Measurements from ENCODE around the gene DGKD.
"Not testable (repeated sequence)": the region's sequence is repeated elsewhere in the genome, so short reads cannot be mapped to it uniquely, and the experiment has no call there.

DGKD gene

DNA sequence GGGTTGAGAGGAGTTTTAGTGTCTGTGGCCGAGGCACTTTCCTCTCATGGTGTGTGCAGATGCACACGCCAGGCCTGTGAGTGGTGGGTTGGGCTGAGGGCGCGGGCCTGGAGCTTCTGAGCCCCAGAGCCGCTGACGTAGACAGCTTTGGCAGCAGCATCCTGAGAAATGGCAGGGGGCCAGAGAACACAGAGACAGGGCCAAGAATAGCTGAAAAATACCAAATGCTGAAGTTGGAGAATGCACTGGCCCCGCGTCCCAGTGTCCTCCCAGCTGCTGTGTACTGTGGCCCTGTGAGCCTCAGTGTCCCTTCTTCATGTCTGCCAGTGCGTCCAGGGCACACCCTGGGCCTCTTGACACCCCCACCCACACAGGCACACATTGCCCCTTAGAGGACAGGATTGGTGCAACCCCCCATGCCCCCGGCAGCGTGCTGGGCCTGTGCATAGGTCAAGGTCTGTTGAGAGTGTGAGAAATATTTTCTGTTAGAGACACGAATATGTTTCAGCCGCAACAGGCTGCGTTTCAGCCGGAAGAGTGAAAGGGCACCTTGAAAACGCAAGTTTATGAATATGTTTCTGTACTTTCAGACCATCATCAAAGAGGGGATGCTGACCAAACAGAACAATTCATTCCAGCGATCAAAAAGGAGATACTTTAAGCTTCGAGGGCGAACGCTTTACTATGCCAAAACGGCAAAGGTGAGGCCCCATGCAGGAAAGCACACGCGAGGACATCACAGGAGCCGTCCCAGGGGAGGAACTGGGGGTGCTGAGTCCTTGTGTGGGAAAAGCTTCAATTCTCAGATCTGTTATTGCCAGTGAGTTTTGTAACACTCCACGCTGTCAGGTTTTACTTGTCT lies 33.6 kb downstream of the DGKD start:
- DNase-seq: no peak

GRCh38 chr2:233389601-233390125 lies 35.4 kb downstream of the DGKD start:
- no peak for DNase-seq

- no peak for DNase-seq
These were observed 41.4 kb downstream of the DGKD start for GRCh38 chr2:233395687-233396086.

DNA sequence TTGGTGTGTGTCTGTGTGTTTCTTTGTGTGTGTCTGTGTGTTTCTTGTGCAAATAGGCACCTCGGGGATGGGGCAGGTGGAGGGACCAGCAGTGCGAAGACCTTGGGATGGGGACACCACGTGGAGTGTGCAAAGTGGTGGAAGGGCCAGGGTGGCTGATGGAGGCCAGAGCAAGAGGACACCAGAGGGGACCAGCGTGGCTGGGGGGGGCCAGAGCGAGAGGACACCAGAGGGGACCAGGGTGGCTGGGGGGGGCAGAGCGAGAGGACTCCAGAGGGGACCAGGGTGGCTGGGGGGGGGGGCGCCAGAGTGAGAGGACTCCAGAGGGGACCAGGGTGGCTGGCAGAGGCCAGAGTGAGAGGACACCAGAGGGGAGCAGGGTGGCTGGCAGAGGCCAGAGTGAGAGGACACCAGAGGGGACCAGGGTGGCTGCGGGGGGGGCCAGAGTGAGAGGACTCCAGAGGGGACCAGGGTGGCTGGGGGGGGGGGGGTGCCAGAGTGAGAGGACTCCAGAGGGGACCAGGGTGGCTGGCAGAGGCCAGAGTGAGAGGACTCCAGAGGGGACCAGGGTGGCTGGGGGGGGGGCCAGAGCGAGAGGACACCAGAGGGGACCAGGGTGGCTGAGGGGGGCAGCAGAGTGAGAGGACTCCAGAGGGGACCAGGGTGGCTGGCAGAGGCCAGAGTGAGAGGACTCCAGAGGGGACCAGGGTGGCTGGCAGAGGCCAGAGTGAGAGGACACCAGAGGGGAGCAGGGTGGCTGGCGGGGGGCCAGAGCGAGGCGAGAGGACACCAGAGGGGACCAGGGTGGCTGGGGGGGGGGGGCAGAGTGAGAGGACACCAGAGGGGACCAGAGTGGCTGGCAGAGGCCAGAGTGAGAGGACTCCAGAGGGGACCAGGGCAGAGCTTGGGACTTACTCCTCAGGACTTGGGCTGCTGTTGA lies 42.7 kb downstream of the DGKD start:
- not testable (repeated sequence) for DNase-seq

DNA sequence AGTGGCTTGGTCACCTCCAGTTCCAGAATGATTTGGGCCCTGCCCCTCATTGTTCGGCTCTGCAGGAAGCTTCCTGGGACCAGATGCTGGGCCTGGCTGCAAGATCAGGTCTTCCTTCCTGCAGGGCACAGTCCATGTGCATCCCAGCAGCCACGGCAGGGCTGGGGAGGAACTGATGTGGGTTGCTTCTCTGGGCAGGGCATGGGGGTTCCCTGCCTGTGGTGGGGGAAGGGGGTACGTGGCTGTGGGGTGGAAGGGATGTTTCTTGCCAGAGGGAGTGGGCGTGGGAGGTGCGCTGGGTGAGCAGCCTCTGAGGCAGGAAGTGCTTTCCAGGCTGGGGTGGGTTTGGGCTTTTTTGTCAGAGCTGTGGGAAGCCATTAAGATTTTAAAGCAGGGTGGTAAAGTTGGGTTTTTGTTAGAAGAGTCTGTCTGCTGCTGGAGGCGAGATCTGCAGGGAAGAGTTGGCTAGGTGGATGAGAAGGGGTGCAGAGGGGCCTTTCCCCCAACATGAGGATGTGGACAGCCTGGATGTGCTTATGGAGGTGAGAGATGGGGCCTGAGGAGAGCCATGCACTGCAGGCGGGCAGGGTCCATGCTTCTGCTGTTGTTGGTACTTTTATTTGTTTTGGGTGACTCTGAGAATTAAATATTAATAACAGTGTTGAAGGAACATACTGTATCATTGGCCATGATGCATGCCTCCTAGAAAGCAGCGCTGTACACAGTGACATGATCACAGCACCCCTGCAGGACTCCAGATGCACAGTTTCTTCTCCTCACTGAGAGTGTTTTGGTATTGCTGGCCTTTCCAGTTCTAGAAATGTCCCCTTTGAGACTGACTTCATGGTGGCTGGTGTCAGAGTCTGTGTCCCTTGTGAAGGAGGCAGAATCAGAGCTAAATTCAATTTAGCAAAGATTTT lies 45.3 kb downstream of the DGKD start:
- peak in 1 of 2 donors; percentile 70 for DNase-seq

DNA sequence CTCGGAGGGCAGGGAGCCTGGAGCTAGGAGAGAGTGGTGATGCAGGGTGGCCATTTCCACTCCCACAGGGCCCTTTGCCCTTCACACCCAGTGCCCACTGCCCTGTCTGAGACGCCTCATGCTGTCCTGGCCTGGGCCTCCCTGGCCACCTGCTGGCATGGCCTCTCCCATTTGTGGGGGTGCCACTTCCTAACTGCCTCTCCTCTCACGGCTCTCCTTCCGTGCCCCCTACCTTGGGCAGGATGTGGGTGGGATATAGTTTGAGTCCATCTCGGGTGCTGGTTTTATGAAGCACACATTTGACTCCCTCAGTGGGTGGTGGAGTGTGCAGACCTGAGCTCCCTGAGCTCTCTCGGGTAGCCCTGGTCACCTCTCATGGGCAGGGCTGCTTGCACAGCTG lies 46.0 kb downstream of the DGKD start:
- no peak for DNase-seq

DNA sequence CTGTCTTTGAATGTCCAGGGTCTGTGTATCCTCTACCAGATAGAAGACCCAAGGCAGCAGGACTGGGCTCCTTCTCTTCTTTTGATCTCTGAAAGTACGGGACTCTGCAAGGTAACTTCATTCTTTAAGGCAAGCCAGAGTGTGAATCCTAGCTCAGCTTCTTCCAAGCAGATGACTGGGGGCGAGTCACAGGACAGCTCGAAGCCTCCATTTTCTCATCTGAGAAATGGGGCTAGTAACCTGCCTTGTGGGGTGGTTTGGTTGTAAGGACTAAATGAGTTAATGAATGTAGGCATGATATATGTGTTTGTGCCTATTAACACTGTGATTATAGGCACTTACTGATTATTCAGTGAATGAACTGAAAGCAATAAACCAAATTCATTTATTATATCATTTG lies 46.7 kb downstream of the DGKD start:
- DNase-seq: no peak

DNA sequence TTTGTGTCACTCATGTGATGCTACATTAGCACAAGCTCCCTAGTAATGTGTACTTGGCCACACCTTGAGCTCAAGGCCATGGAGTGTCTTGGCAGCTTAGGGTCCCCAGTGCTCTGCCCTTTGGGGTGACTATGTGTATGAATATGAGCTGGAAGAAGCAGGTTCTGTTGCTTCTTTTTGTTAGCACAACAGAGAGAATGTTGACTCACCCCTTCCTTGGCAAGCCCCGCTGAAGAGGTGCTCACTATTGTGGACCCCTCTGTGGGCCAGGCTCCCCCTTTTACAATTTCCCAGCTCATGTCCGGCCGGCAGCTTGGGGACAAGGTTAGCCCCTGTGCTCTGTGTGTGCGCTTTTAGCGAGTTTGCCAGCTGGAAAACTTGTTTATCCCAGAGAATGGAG lies 48.1 kb downstream of the DGKD start:
- no peak for DNase-seq

- no peak for DNase-seq
These were observed 48.5 kb downstream of the DGKD start for GRCh38 chr2:233402789-233403188.

DNA sequence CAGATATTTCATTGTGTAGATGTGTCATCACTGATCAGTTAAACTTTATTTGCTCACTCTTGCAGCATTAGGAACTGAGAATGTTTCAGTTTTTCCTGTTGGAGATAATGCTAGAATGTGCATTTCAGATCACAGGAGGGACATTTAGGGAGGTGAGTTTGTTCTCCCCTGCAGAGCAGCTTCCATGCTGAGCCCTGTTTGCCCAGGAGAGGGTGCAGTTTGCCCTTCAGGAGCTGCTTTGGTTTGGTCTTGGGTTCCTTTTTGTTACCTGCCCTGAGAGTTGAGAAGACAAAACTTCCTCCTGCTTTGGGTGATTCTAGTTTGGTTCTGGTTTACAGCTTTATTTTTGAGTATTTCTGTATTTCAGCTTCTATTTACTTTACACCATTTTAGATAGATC lies 49.9 kb downstream of the DGKD start:
- DNase-seq: peak in 1 of 2 donors; percentile 12

DNA sequence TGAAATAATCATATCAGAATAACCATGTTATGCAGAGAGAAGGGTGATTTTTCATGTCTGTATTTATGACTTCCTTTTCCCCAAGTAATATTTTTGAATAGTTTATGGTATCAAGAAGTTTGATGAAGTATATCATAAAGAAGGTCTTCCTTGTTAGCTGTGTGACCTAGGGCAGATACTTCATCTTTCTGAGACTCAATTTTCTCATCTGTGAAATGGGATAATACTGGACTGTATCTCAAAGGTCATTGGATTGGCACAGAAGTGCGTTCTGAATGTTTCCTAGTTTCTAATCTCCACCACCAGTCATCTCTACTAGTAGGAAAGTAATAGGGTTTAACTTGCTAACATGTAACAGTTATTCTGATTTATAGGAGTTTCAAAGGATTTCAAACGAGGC lies 52.6 kb downstream of the DGKD start:
- no peak for DNase-seq

DNA sequence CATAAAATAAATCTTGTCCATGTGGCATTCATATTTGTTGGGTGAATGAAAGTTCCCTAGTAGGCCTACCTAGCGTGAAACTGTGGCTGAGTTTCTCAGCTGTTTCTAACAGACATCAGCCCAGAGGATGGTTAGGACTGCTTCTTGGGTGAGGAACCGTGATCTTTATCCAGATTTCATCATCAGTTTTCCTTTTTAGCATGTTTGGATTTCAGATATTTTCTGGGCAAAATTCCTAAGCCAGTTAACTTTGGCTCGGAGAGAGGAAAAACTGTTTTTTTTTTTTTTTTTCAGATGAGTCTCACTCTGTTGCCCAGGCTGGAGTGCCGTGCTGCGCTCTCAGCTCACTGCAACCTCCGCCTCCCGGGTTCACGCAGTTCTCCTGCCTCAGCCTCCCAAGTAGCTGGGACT lies 53.5 kb downstream of the DGKD start:
- DNase-seq: no peak

DNA sequence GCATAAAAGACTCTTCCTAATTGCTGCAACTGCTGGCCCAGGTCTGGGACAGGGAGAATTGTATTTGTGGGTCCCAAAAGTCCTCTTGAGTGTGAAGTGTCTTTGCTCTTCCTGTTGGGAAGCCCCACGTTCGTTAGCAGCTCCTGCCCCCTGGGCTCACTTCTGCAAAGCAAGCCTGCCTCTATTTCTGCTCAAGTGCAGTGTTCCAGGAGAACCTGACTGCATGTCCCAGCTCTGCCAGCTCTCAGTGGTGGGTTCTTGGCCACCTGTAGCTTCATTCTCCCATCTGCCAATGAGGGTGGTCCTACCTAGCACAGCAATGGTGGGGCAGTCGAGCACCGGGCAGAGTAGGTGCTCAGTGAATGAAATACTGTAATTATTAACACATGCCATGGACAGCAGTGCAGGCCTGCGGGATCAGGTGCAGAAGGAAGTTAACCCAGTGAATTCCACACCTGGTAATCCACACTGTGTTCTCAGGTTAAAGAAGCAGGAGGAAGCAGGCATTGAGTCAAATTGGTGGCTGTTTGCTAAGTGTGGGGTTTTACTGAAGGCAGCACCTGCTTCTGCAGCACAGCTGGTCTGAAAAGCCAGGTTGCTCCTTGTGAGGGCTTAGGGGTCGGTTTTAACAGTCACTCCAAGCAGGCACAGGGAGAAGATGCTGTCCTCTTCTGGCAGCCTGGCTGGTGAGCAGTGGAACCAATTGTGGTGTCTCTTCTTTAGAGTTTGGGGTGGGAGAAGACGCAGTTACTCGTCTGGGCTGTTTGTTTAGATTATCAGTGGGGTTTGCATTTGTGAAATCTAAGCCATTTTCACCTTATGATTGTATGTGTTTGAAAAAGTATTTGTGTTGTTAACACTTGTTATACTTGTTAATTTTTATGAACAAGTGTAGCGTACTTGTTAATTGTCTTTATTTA lies 54.3 kb downstream of the DGKD start:
- DNase-seq: no peak

GRCh38 chr2:233409286-233409991 lies 55.1 kb downstream of the DGKD start:
- DNase-seq: peak in 1 of 2 donors; percentile 61

DNA sequence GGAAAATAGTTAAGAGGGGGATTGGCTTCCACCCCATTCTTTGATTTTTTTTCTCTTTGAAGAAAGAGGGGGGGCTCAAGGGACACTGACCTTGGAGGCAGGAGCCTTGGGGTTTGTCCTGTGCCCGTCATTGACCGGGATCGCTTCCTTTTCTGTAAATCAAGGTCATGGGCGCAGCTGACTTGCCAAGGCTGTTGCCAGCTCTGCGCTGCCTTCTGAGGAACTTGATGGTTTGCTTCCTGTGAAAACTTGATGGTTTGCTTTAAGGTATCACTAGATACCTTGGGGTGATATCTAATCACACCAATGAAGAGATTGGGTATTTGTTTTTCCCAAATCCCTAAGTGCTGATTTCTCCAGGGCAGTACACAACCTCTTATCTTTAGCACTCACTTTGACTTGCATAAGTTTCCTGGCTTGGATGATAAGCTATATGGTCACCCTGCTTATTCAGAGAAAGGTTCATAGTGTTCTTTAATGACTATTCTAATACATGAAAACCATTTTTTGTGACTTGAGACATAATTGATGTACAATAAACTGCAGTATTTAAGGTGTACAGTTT lies 56.0 kb downstream of the DGKD start:
- no peak for DNase-seq

GRCh38 chr2:233411162-233411561 lies 56.9 kb downstream of the DGKD start:
- DNase-seq: no peak

DNA sequence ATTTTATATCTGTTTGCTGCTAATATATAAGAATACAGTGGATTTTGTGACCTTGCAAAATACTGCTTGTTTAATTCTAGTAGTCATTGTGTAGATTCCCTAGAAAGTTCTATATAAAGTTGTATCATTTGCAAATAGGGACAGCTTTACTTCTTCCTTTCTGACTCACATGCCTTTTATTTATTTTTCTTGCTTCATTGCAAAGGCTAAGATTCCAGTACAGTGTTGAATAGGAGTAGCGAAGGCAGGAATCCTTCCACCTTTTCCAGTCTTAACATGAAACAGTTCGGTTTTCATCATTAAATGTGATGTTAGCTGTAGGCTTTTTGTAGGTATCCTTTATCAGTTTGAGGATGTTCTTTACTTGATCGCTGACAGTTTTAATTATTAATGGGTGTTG lies 58.1 kb downstream of the DGKD start:
- no peak for DNase-seq

DNA sequence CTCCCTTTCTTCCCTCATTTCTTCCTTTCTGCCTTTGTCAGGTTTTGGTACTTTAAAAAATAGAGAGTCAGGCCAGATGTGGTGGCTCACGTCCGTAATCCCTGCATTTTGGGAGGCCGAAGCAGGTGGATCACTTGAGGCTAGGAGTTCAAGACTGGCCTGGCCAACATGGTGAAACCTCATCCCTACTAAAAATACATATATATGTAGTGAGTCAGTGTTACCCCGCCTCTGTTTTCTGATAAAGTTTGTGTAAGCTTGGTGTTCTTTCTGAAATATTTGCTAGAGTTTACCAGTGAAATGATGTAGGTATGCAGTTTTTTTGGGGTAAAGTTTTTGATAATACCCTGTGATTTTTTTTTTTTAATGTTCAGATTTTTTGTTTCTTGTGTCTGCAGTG lies 58.8 kb downstream of the DGKD start:
- no peak for DNase-seq

- peak; percentile 7 to 88 for DNase-seq
These were observed 59.4 kb downstream of the DGKD start for GRCh38 chr2:233413559-233414272.

DNA sequence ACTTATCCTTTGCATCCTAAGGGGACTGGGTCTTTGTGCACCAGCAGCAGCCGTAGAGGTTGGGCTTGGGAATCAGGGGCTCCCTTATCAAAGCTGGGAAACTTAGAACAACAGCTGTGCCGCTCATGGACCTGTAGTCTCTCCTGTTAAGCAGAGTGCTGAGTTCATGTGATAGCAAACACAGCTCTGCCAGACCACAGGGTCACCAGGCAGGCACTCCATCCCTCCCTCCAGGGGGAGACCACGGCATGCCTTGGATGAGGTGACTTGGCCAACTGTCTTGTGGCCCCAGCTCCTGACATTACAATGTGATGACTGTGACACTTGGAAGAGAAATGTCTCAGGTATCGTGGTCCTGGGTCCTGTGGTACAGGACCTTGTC lies 60.0 kb downstream of the DGKD start:
- DNase-seq: no peak

Data from bone marrow (tissue), 2 donors.